HG02852 (cell line): ENCODE results near the gene FRMD1.

Experiments used
- ATAC-seq: cut with Tn5 transposase; IDR thresholded peaks from one replicate; pipeline ENCODE4 v1.9.1; 2021; ENCODE audit warnings: mild to moderate bottlenecking, moderate library complexity; ENCODE audit not compliant: unreplicated experiment

Gene FRMD1

GRCh38 chr6:168113226-168113625, 34.2 kb upstream of the FRMD1 start:
- ATAC-seq: no peak

- no peak for ATAC-seq
Measured at GRCh38 chr6:168111911-168112310, 32.9 kb upstream of the FRMD1 start.

GRCh38 chr6:168110437-168110836, 31.4 kb upstream of the FRMD1 start:
- no peak for ATAC-seq

DNA sequence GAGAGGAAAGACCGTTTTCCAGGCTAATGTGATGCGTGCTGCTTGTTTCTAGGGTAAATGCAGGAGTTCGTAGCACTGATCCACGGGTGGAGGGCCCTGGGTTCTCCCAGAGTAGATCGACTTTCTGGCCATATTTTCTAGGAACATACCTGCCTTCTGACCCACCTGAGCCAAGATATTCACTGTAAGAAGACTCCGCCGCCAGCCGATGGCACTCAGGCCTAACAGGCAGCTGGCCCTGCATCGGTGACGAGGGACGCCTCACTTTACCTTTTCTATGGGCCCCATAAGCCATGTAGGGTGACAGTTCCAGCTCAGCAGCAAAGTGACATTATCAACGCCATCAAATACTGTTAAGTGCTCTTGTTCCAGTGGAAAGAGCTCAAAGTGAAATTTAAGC, 30.2 kb upstream of the FRMD1 start:
- no peak for ATAC-seq

- no peak for ATAC-seq
Measured at GRCh38 chr6:168107191-168107983, 28.4 kb upstream of the FRMD1 start.

- no peak for ATAC-seq
Measured at GRCh38 chr6:168106633-168107005, 27.6 kb upstream of the FRMD1 start.

- no peak for ATAC-seq
Measured at GRCh38 chr6:168105813-168106632, 27.0 kb upstream of the FRMD1 start.

GRCh38 chr6:168104636-168105035, 25.6 kb upstream of the FRMD1 start:
- ATAC-seq: no peak

GRCh38 chr6:168103050-168103830, 24.2 kb upstream of the FRMD1 start:
- ATAC-seq: no peak

DNA sequence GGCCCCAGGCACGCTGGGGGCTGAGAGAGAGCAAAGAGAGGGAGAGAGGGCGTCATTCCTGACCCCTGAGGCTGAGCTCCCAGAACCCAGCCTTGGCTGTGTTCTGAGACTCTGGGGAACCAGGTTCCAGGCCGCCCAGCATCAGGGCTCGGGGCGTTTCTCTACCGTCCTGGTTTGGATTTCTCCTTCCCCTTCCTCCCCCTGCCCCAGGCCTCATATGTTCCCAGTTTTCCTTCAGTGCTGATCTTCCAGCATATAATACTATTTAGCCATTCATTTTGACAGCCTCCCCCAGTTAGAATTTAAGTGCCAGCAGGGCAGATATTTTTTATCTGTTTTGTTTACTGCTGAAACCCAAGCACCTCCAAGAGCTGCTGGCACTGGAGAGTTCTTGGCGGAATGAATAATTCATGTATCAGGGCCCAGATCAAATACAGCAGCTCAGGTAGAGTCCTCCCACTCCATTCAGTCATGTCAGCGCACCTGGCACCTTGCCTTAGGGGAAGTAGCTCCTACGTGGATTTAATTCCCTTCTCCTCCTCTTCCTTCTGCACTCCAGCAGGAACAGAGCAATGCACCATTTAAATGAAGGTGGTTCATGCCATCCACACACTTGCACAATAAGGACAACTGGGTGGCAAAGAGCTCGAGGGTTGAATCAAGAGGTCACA, 23.4 kb upstream of the FRMD1 start:
- no peak for ATAC-seq

GRCh38 chr6:168101590-168102314, 22.7 kb upstream of the FRMD1 start:
- ATAC-seq: no peak

DNA sequence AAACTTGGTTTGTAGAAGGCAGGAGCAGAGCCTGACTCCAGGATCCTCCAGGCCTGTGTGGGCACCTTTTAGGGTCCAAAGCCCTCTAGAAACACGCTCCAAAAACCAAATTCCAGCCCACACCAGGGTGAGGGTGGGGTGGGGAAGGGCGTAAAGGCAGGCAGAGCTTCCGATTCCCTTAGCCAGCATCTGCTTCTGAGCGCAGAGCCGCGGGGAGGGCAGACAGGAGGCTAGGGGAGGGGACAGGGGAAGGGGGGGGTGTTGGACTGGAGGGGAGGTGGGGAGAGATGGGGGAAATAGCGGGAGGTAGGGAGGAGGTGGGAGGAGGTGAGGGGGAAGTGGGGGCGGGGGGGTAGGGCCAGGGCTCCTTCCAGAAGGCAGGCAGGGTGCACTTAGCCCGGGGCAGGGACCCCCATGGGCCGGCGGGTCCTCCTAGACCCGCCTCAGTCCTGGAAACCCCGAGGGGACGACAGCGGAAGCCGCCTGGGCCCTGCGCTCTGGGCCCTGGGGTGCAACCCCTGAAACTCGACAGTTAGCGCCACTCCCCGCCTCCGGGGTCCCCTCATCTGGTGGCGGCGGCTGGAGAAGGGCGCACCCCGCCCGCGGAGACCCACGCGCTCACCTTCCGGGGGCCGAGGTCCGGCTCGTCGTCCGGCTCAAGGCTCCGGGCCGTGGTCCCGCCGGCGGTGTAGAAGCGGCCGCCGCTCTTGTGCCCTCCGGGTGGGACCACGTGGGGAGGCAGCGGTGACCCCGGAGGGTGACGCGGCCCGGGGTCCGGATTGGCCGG, 22.0 kb upstream of the FRMD1 start:
- ATAC-seq: no peak

GRCh38 chr6:168100011-168100802, 21.2 kb upstream of the FRMD1 start:
- ATAC-seq: no peak

- ATAC-seq: no peak
Measured at GRCh38 chr6:168099201-168100010, 20.4 kb upstream of the FRMD1 start.

GRCh38 chr6:168098431-168098861, 19.4 kb upstream of the FRMD1 start:
- no peak for ATAC-seq

- no peak for ATAC-seq
Measured at GRCh38 chr6:168097621-168098430, 18.8 kb upstream of the FRMD1 start.

GRCh38 chr6:168097221-168097620, 18.2 kb upstream of the FRMD1 start:
- no peak for ATAC-seq
